Activated naive CD4-positive, alpha-beta T cell treated with anti-CD3 and anti-CD28 coated beads, Interleukin-2, amount 50 U/mL, for 24 hours (primary cell): ENCODE results near the gene LIMA1.

Experiments
- H3K27ac Mint-ChIP-seq: one replicate; pipeline ENCODE4 v1.8.0; 2021; ENCODE audit warnings: mild to moderate bottlenecking, mixed read lengths
- H3K27me3 Mint-ChIP-seq: one replicate; pipeline ENCODE4 v1.8.0; 2021; ENCODE audit warnings: mixed read lengths
- H3K36me3 Mint-ChIP-seq: one replicate; pipeline ENCODE4 v1.8.0; 2021; ENCODE audit warnings: mixed read lengths
- H3K4me1 Mint-ChIP-seq: one replicate; pipeline ENCODE4 v1.8.0; 2021; ENCODE audit warnings: mixed read lengths
- H3K4me3 Mint-ChIP-seq: one replicate; pipeline ENCODE4 v1.8.0; 2021; ENCODE audit warnings: mild to moderate bottlenecking, mixed read lengths
- H3K9me3 Mint-ChIP-seq: one replicate; pipeline ENCODE4 v1.8.0; 2021; ENCODE audit warnings: mixed read lengths

The LIMA1 gene

GRCh38 chr12:50196537-50196936 is 86.8 kb downstream of the LIMA1 start:
- H3K9me3 Mint-ChIP-seq, result no peaks in the 10 kb centered on the region
- peaks cover 11% of the 10 kb centered on the region for H3K36me3 Mint-ChIP-seq
- no peak overlapping the region for H3K4me3 Mint-ChIP-seq
- H3K27ac Mint-ChIP-seq, result no peak overlapping the region
- no peaks in the 10 kb centered on the region for H3K4me1 Mint-ChIP-seq
- no peaks in the 10 kb centered on the region for H3K27me3 Mint-ChIP-seq

DNA sequence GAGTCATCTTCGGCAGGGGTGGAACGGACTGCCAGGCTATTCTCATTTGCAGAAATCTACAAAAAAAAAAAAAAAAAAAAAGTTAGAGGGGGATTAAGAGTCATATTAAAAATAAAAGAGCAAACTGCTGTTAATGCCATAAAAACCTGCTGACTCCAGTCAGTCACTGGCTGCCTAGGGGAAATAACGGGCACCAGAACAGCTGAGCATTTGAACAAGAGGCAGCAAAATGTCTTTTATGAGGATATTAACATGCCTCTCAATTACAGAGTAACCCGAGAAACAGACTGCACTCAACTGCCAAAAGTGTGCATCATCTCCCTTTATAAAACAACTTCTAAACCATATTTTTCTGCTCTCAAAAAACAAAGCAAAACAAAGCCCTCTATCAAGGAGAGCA is 87.5 kb downstream of the LIMA1 start:
- Mint-ChIP-seq H3K4me1 (no peaks in the 10 kb centered on the region), H3K27ac (no peak overlapping the region), H3K36me3 (peaks cover 11% of the 10 kb centered on the region)

DNA sequence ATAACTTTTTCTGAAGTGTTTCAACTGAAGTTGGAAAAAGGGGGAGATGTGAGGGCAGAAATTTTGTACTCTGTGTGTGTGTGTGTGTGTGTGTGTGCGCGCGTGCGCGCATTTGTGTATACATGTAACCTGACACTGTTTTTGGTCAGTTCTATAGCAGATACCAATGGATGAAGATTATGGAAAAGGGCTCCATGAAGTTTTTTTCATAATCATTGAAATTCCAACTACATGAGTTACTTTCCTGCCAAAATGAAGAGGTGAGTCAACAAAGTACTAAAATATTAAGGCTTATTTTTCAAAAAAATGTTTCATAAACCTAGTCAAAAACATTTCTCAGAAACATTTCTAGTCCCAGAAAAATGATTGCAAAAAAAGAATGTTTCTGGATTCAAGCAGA is 90.4 kb downstream of the LIMA1 start:
- Mint-ChIP-seq H3K27me3 (no peaks in the 10 kb centered on the region), H3K36me3 (peaks cover 8% of the 10 kb centered on the region), H3K4me3 (no peak overlapping the region), H3K27ac (no peak overlapping the region), H3K4me1 (peaks cover 10% of the 10 kb centered on the region), H3K9me3 (no peaks in the 10 kb centered on the region)

More for the DNA sequence above, 87.5 kb downstream of the LIMA1 start:
- Mint-ChIP-seq H3K27me3 (no peaks in the 10 kb centered on the region), H3K9me3 (no peaks in the 10 kb centered on the region), H3K4me3 (no peak overlapping the region)

- Mint-ChIP-seq H3K4me3 (no peak overlapping the region), H3K27me3 (no peaks in the 10 kb centered on the region), H3K36me3 (peaks cover 7% of the 10 kb centered on the region), H3K27ac (no peak overlapping the region), H3K9me3 (no peaks in the 10 kb centered on the region), H3K4me1 (peaks cover 10% of the 10 kb centered on the region)
Measured at GRCh38 chr12:50192236-50192635, 91.1 kb downstream of the LIMA1 start.

GRCh38 chr12:50190859-50191258 is 92.5 kb downstream of the LIMA1 start:
- no peak overlapping the region for H3K27ac Mint-ChIP-seq
- no peak overlapping the region for H3K4me3 Mint-ChIP-seq
- H3K27me3 Mint-ChIP-seq, result no peaks in the 10 kb centered on the region
- H3K36me3 Mint-ChIP-seq, result peaks cover 7% of the 10 kb centered on the region
- H3K9me3 Mint-ChIP-seq, result no peaks in the 10 kb centered on the region
- H3K4me1 Mint-ChIP-seq, result peaks cover 20% of the 10 kb centered on the region

GRCh38 chr12:50188875-50189575 is 94.3 kb downstream of the LIMA1 start:
- H3K4me3 Mint-ChIP-seq, result peak overlapping the region; percentile 63
- H3K9me3 Mint-ChIP-seq, result no peaks in the 10 kb centered on the region
- peaks cover 20% of the 10 kb centered on the region for H3K4me1 Mint-ChIP-seq
- H3K36me3 Mint-ChIP-seq, result peaks cover 7% of the 10 kb centered on the region
- no peaks in the 10 kb centered on the region for H3K27me3 Mint-ChIP-seq
- H3K27ac Mint-ChIP-seq, result peak overlapping the region; percentile 63

DNA sequence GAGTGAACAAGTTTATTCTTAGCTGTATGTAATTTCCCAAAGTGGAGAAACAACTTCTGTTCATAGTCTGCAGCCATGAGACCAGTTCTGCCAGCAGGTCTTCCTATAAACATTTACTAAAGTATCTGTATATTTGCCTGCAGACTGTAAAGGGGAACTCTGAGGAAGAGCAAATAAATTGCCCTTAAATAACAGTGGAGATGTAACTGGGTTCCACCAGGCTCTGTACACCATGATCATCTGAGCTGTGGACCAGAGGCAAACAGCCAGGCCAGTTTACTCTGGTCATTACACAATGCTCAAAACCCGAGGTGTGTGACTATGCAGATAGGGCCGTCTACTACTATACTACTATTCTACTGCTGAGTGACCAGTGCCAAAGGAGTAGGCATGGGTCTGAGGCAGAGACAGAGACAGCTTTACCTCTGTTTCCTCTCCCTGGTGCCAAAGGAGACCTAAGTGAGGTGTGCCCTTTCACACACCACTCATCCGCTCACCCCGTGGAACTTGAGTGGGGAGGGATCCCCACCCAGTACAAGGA is 95.0 kb downstream of the LIMA1 start:
- Mint-ChIP-seq H3K27me3 (no peaks in the 10 kb centered on the region), H3K36me3 (peaks cover 7% of the 10 kb centered on the region), H3K4me1 (peaks cover 20% of the 10 kb centered on the region), H3K4me3 (no peak overlapping the region), H3K27ac (no peak overlapping the region), H3K9me3 (no peaks in the 10 kb centered on the region)

DNA sequence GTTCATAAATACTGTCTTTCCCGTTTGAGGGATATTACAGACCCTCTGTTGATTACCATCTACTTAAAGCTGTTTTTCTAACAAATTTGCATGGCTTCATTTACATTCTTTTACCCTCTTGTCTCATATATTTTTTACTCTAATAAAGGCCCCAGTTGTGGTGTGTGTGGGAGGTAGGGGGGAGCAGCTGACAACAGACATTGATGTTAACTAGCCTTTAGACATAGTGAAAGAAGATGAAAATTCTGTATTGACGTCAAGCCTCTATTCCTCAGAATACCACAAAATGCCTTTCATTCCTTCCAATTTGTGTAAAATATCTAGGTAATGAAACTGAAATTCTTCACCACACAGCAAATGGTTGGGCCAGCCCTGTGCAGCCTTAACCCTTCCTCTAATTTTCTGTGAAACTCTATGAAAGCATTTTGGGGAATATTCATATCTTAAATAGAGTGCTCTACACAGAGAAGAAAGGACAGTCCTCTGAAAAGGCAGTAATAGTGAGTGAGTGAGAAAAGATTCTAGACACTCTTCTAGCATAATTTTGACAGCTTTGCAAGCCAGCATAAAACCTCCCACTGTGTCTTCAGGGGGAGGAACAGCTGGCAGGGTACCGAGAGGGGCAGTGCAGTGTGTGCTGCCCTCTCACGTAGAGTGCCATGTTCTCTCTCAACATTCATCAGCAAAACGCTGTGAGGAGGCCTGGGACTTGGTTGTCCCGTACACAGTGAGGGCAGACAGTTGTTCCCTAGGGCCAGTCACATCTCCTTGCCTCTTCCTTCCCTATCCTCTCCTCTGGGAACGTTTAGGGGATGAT is 96.0 kb downstream of the LIMA1 start:
- Mint-ChIP-seq H3K9me3 (no peaks in the 10 kb centered on the region), H3K4me1 (peaks cover 20% of the 10 kb centered on the region), H3K27ac (peak overlapping the region; percentile 19), H3K36me3 (peaks cover 3% of the 10 kb centered on the region), H3K4me3 (no peak overlapping the region), H3K27me3 (no peaks in the 10 kb centered on the region)

GRCh38 chr12:50186681-50187080 is 96.6 kb downstream of the LIMA1 start:
- Mint-ChIP-seq H3K4me3 (no peak overlapping the region), H3K27ac (no peak overlapping the region), H3K9me3 (no peaks in the 10 kb centered on the region), H3K4me1 (peaks cover 20% of the 10 kb centered on the region), H3K27me3 (no peaks in the 10 kb centered on the region), H3K36me3 (peaks cover 3% of the 10 kb centered on the region)

GRCh38 chr12:50185970-50186663 is 97.2 kb downstream of the LIMA1 start:
- Mint-ChIP-seq H3K4me1 (peaks cover 20% of the 10 kb centered on the region), H3K27ac (no peak overlapping the region), H3K4me3 (no peak overlapping the region), H3K36me3 (peaks cover 3% of the 10 kb centered on the region), H3K27me3 (no peaks in the 10 kb centered on the region), H3K9me3 (no peaks in the 10 kb centered on the region)

GRCh38 chr12:50185301-50185895 is 97.9 kb downstream of the LIMA1 start:
- H3K4me1 Mint-ChIP-seq, result peaks cover 20% of the 10 kb centered on the region
- no peaks in the 10 kb centered on the region for H3K27me3 Mint-ChIP-seq
- no peak overlapping the region for H3K4me3 Mint-ChIP-seq
- peak overlapping the region; percentile 9 for H3K27ac Mint-ChIP-seq
- H3K36me3 Mint-ChIP-seq, result peaks cover 3% of the 10 kb centered on the region
- no peaks in the 10 kb centered on the region for H3K9me3 Mint-ChIP-seq

DNA sequence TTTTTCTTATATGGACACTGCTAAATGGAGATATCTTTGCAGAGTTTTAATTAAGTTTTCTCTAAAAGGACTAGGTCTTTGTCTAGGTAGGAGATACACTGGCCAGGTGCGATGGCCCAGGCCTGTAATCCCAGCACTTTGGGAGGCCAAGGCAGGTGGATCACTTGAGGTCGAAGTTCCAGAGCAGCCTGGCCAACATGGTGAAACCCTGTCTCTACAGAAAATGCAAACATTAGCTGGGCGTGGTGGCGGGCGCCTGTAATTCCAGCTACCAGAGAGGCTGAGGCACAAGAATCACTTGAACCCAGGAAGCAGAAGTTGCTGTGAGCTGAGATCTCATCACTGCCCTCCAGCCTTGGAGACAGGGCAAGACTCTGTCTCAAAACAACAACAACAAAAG is 99.1 kb downstream of the LIMA1 start:
- H3K4me3 Mint-ChIP-seq, result no peak overlapping the region
- peak overlapping the region; percentile 23 for H3K27ac Mint-ChIP-seq
- H3K27me3 Mint-ChIP-seq, result no peaks in the 10 kb centered on the region
- no peaks in the 10 kb centered on the region for H3K9me3 Mint-ChIP-seq
- H3K4me1 Mint-ChIP-seq, result peaks cover 18% of the 10 kb centered on the region
- H3K36me3 Mint-ChIP-seq, result peaks cover 3% of the 10 kb centered on the region

- Mint-ChIP-seq H3K36me3 (no peaks in the 10 kb centered on the region), H3K9me3 (no peaks in the 10 kb centered on the region), H3K4me3 (no peak overlapping the region), H3K27me3 (no peaks in the 10 kb centered on the region), H3K27ac (no peak overlapping the region), H3K4me1 (peaks cover 11% of the 10 kb centered on the region)
Measured at GRCh38 chr12:50182461-50182860, 100.9 kb downstream of the LIMA1 start.

- no peak overlapping the region for H3K4me3 Mint-ChIP-seq
- peaks cover 3% of the 10 kb centered on the region for H3K36me3 Mint-ChIP-seq
- H3K4me1 Mint-ChIP-seq, result peaks cover 6% of the 10 kb centered on the region
- H3K9me3 Mint-ChIP-seq, result no peaks in the 10 kb centered on the region
- H3K27me3 Mint-ChIP-seq, result no peaks in the 10 kb centered on the region
- no peak overlapping the region for H3K27ac Mint-ChIP-seq
Measured at GRCh38 chr12:50181691-50182090, 101.6 kb downstream of the LIMA1 start.

GRCh38 chr12:50175716-50176026 is 107.6 kb downstream of the LIMA1 start:
- Mint-ChIP-seq H3K36me3 (peaks cover 3% of the 10 kb centered on the region), H3K4me1 (no peaks in the 10 kb centered on the region), H3K4me3 (no peak overlapping the region), H3K27ac (no peak overlapping the region), H3K9me3 (no peaks in the 10 kb centered on the region), H3K27me3 (no peaks in the 10 kb centered on the region)
